ENCODE data around the gene MOSMO. TPM values are rescaled to one million over a fixed set of nuclear protein-coding genes. Genes with fewer than 3 reads are reported as not detected.

Gene MOSMO
- total and polyA plus RNA-seq, 2 of the 13 experiments (the other 11 are each of a cell fraction or from before 2014, with no cell fraction given), result 26.7 to 32.6 TPM

DNA sequence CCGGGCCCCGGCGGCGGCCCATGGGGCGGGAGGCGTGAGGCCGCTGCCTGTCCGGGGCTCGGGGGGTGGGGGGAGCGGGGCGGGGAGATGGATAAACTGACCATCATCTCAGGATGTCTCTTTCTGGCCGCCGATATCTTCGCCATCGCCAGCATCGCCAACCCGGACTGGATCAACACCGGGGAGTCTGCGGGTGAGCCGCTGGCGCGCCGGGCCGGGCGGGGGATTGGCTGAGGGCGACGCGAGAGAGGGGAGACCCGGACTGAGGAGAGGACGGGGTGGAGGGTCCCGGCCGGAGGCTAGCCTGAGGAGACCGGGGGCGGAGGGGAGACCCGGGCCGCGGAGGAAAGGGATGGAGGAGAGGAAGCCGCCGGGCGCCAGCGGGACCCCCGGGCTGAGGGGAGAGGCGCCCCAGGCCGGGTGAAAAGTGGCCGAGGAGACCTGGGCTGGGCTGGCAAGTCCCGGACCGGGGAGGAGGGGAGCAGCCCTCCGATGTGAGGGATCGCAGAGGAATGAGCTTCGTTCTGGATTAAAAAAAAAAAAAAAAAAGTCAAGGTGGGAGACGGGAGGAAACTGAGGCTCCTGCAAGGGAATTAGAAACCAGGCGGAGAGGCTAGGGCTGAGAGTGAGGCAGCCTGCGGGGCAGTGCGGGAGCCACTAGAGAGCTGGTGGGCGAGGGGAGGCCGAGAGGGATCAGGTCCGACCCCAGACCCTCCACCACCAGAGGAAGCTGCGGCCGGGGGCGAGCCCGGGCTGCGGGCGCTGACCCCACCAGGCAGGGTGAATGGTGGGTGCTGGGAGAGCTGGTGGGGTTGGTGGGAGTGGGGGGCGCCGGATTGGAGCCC is 526 bp downstream of the MOSMO start (continued):
- TF ChIP-seq, protein P1, sequence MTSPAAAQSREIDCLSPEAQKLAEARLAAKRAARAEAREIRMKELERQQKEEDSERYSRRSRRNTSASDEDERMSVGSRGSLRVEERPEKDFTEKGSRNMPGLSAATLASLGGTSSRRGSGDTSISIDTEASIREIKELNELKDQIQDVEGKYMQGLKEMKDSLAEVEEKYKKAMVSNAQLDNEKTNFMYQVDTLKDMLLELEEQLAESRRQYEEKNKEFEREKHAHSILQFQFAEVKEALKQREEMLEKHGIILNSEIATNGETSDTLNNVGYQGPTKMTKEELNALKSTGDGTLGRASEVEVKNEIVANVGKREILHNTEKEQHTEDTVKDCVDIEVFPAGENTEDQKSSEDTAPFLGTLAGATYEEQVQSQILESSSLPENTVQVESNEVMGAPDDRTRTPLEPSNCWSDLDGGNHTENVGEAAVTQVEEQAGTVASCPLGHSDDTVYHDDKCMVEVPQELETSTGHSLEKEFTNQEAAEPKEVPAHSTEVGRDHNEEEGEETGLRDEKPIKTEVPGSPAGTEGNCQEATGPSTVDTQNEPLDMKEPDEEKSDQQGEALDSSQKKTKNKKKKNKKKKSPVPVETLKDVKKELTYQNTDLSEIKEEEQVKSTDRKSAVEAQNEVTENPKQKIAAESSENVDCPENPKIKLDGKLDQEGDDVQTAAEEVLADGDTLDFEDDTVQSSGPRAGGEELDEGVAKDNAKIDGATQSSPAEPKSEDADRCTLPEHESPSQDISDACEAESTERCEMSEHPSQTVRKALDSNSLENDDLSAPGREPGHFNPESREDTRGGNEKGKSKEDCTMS (CRISPR knock-in tag; conservative IDR thresholded peaks at IDR 0.05), result no peak
- TF ChIP-seq MAZ (IDR thresholded peaks at IDR 0.05; ENCODE audit: borderline replicate concordance, low read depth, low read length) (peak; percentile 3; the same call in 1 of the 2 replicates), MAZ (CRISPR knock-in tag; IDR thresholded peaks at IDR 0.05; ENCODE audit: low read depth) (peak; percentile 18; the same call in 1 of the 2 replicates), ZNF614 (CRISPR knock-in tag; IDR thresholded peaks at IDR 0.05; ENCODE audit: borderline replicate concordance) (no peak), ZNF431 (CRISPR knock-in tag; IDR thresholded peaks at IDR 0.05; ENCODE audit: borderline replicate concordance, low read depth) (no peak), BHLHE40 (IDR thresholded peaks at IDR 0.05; ENCODE audit: low read length) (no peak), SP4 (CRISPR knock-in tag; IDR thresholded peaks at IDR 0.05) (no peak), FOXK1 (CRISPR knock-in tag; IDR thresholded peaks at IDR 0.05; ENCODE audit: borderline replicate concordance, low read depth) (peak; percentile 23; the same call in 1 of the 2 replicates), ZNF556 (CRISPR knock-in tag; IDR thresholded peaks at IDR 0.05; ENCODE audit: borderline replicate concordance) (no peak), NONO (IDR thresholded peaks at IDR 0.05) (no peak), NONO (CRISPR knock-in tag; conservative IDR thresholded peaks at IDR 0.05) (0 out of 2 replicates have a peak, but pooled peaks have one; percentile 6), RBFOX2 (IDR thresholded peaks at IDR 0.05; ENCODE audit: low read depth, low read length) (no peak; the same call in 1 of the 2 replicates), PCBP1 (IDR thresholded peaks at IDR 0.05; ENCODE audit: borderline replicate concordance, low read depth, low read length) (0 out of 2 replicates have a peak, but pooled peaks have one; percentile 41), HOXA7 (CRISPR knock-in tag; IDR thresholded peaks at IDR 0.05) (no peak), CBX1 (IDR thresholded peaks at IDR 0.05; ENCODE audit: low read depth) (no peak), KAT7 (CRISPR knock-in tag; IDR thresholded peaks at IDR 0.05; ENCODE audit: borderline replicate concordance) (0 out of 2 replicates have a peak, but pooled peaks have one; percentile 25), ZNF589 (CRISPR knock-in tag; conservative IDR thresholded peaks at IDR 0.05) (no peak), HIVEP1 (CRISPR knock-in tag; IDR thresholded peaks at IDR 0.05) (peak; percentile 69; the same call in 1 of the 2 replicates)
- TF ChIP-seq, protein P2, sequence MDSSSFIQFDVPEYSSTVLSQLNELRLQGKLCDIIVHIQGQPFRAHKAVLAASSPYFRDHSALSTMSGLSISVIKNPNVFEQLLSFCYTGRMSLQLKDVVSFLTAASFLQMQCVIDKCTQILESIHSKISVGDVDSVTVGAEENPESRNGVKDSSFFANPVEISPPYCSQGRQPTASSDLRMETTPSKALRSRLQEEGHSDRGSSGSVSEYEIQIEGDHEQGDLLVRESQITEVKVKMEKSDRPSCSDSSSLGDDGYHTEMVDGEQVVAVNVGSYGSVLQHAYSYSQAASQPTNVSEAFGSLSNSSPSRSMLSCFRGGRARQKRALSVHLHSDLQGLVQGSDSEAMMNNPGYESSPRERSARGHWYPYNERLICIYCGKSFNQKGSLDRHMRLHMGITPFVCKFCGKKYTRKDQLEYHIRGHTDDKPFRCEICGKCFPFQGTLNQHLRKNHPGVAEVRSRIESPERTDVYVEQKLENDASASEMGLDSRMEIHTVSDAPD (CRISPR knock-in tag; IDR thresholded peaks at IDR 0.05), result no peak
- TF ChIP-seq, protein P3, sequence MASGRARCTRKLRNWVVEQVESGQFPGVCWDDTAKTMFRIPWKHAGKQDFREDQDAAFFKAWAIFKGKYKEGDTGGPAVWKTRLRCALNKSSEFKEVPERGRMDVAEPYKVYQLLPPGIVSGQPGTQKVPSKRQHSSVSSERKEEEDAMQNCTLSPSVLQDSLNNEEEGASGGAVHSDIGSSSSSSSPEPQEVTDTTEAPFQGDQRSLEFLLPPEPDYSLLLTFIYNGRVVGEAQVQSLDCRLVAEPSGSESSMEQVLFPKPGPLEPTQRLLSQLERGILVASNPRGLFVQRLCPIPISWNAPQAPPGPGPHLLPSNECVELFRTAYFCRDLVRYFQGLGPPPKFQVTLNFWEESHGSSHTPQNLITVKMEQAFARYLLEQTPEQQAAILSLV (CRISPR knock-in tag; IDR thresholded peaks at IDR 0.05; ENCODE audit: borderline replicate concordance), result peak; percentile 17; the same call in 1 of the 2 replicates

Data from HepG2 (cell line).